HG03039 (cell line): ENCODE data around the gene STX4.
"Not testable (repeated sequence)": the region's sequence is repeated elsewhere in the genome, so short reads cannot be mapped to it uniquely, and the experiment has no call there.

Experiments
- ATAC-seq: cut with Tn5 transposase; IDR thresholded peaks from one replicate; pipeline ENCODE4 v1.9.1; 2021; ENCODE audit warnings: mild to moderate bottlenecking, moderate library complexity; ENCODE audit not compliant: unreplicated experiment

The STX4 gene

GRCh38 chr16:31013292-31013691 lies 20.1 kb upstream of the STX4 start:
- ATAC-seq: not testable (repeated sequence)

- ATAC-seq: no peak
Observed at GRCh38 chr16:31016018-31016417, 17.3 kb upstream of the STX4 start.

- ATAC-seq: not testable (repeated sequence)
Observed at GRCh38 chr16:31017756-31018155, 15.6 kb upstream of the STX4 start.

- ATAC-seq: no peak
Observed at GRCh38 chr16:31020536-31020935, 12.8 kb upstream of the STX4 start.

GRCh38 chr16:31022544-31023251 lies 10.7 kb upstream of the STX4 start:
- ATAC-seq: no peak

- no peak for ATAC-seq
Observed at GRCh38 chr16:31023252-31023602, 10.1 kb upstream of the STX4 start.

GRCh38 chr16:31023627-31024226 lies 9.6 kb upstream of the STX4 start:
- ATAC-seq: no peak

GRCh38 chr16:31025339-31025738 lies 8.0 kb upstream of the STX4 start:
- ATAC-seq: no peak

- no peak for ATAC-seq
Observed at GRCh38 chr16:31029272-31029671, 4.1 kb upstream of the STX4 start.

GRCh38 chr16:31031276-31031675 lies 2.1 kb upstream of the STX4 start:
- no peak for ATAC-seq

GRCh38 chr16:31033709-31034492 lies 543 bp downstream of the STX4 start:
- ATAC-seq: no peak

- no peak for ATAC-seq
Observed at GRCh38 chr16:31036691-31037090, 3.3 kb downstream of the STX4 start.

GRCh38 chr16:31038993-31039392 lies 5.6 kb downstream of the STX4 start:
- ATAC-seq: no peak

GRCh38 chr16:31042866-31043265 lies 9.5 kb downstream of the STX4 start:
- ATAC-seq: no peak

GRCh38 chr16:31043352-31043751 lies 10.0 kb downstream of the STX4 start:
- ATAC-seq: no peak

GRCh38 chr16:31043898-31044481 lies 10.6 kb downstream of the STX4 start:
- ATAC-seq: no peak

- ATAC-seq: no peak
Observed at GRCh38 chr16:31050280-31051030, 17.1 kb downstream of the STX4 start.

- no peak for ATAC-seq
Observed at GRCh38 chr16:31052114-31052513, 18.8 kb downstream of the STX4 start.

- no peak for ATAC-seq
Observed at GRCh38 chr16:31055613-31056012, 22.3 kb downstream of the STX4 start.

GRCh38 chr16:31061126-31061812 lies 27.9 kb downstream of the STX4 start:
- no peak for ATAC-seq
